Mesendoderm (in vitro differentiated cells): Measurements from ENCODE around the gene TUBAL3.

Experiments used
- DNase-seq: peaks from one replicate; pipeline ENCODE4 v3.0.0; 2013
- H2AK5ac ChIP-seq: 2 replicates; pipeline ENCODE4 v1.6.1; 2013; ENCODE audit warnings: low read length, inconsistent platforms
- H2BK120ac ChIP-seq: 2 replicates; pipeline ENCODE4 v1.6.1; 2013; ENCODE audit warnings: low read depth, mild to moderate bottlenecking, low read length, moderate library complexity, mixed read lengths
- H2BK15ac ChIP-seq: replicated peaks from 2 replicates; pipeline ENCODE4 v1.6.1; 2013; ENCODE audit warnings: low read depth, mild to moderate bottlenecking, moderate library complexity
- H2BK5ac ChIP-seq: 2 replicates; pipeline ENCODE4 v1.6.1; 2013; ENCODE audit warnings: low read length, inconsistent platforms
- H3K18ac ChIP-seq: 2 replicates; pipeline ENCODE4 v1.6.1; 2013; ENCODE audit warnings: mild to moderate bottlenecking, low read length, mixed read lengths
- H3K23ac ChIP-seq: one replicate; pipeline ENCODE4 v1.6.1; 2013; ENCODE audit warnings: low read length
- H3K27ac ChIP-seq: 2 replicates; pipeline ENCODE4 v1.5.1; 2013; ENCODE audit warnings: low read depth, mild to moderate bottlenecking, inconsistent platforms, low read length, moderate library complexity
- H3K27me3 ChIP-seq: 2 replicates; pipeline ENCODE4 v1.6.1; 2013; ENCODE audit warnings: low read length, control low read depth, mild to moderate bottlenecking, inconsistent platforms; ENCODE audit not compliant: insufficient read depth, poor library complexity
- H3K36me3 ChIP-seq: 2 replicates; pipeline ENCODE4 v1.6.1; 2013; ENCODE audit warnings: low read length, inconsistent platforms; ENCODE audit not compliant: control insufficient read depth, insufficient read depth
- H3K4ac ChIP-seq: one replicate; pipeline ENCODE4 v1.6.1; 2013; ENCODE audit warnings: low read depth, mild to moderate bottlenecking, low read length, moderate library complexity
- H3K4me1 ChIP-seq: 2 replicates; pipeline ENCODE4 v1.6.1; 2013; ENCODE audit warnings: low read depth, low read length, inconsistent platforms; ENCODE audit not compliant: control insufficient read depth
- H3K4me2 ChIP-seq: 2 replicates; pipeline ENCODE4 v1.6.1; 2013; ENCODE audit warnings: low read length
- H3K4me3 ChIP-seq: 2 replicates; pipeline ENCODE4 v1.5.1; 2013; ENCODE audit warnings: mild to moderate bottlenecking, low read length
- H3K56ac ChIP-seq: one replicate; pipeline ENCODE4 v1.6.1; 2013; ENCODE audit warnings: low read length
- H3K79me1 ChIP-seq: 2 replicates; pipeline ENCODE4 v1.6.1; 2013; ENCODE audit warnings: low read length, inconsistent platforms
- H3K79me2 ChIP-seq: 2 replicates; pipeline ENCODE4 v1.6.1; 2013; ENCODE audit warnings: mild to moderate bottlenecking, low read length; ENCODE audit not compliant: control insufficient read depth, insufficient read depth
- H3K9ac ChIP-seq: 2 replicates; pipeline ENCODE4 v1.6.1; 2013; ENCODE audit warnings: low read length, inconsistent platforms
- H4K5ac ChIP-seq: one replicate; pipeline ENCODE4 v1.6.1; 2013; ENCODE audit warnings: low read length
- H4K8ac ChIP-seq: one replicate; pipeline ENCODE4 v1.6.1; 2013; ENCODE audit warnings: low read depth, mild to moderate bottlenecking, control low read depth, low read length, moderate library complexity
- WGBS: extraction: QIAGEN DNeasy Blood & Tissue Kit; methylation state at CpG from one replicate; pipeline ENCODE4 v1.1.7; 2013; ENCODE audit warnings: low lambda C conversion rate, missing lambda C conversion rate; ENCODE audit not compliant: insufficient coverage; ENCODE audit errors: extremely low coverage; 5-methylcytosine and 5-hydroxymethylcytosine counted together

The TUBAL3 gene

DNA sequence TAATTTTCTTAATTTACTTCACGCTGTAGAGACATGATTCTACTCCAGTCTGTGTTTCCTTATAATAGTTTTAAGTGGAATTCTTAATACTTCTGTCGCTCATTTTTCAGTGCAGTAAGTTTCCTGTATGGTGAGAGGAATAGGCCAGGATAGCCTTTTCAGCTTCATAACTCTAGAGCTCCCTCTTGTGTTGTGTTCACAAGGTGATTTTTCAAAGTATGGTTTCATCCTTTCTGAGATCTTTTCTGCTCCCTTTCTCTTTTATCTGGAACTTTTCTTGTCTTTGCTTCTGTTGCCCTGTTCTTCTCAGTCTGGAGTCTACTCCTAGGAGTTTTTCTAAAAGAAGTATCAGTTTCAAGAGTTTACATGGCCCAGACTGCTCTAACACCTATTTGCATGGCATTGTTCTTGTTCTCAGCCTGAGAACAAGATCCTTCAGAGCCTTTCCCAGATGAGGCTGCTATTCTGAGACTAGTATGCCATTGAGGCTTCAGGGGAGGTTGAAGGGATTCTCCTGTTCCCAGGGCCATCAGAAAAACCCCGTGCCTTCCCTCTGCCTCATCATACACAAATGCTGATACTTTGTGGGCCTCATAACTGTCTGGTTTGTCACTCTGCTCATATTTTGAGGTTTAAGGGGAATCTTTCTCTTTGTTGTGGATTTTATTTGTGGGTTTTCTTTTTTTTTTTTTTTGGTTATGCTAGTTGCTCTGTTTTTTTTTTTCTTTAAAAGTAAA is 29.6 kb upstream of the TUBAL3 start:
- H4K5ac ChIP-seq: no peak overlapping the region
- no peak overlapping the region for H2BK15ac ChIP-seq
- H3K79me1 ChIP-seq: peaks cover 2% of the 10 kb centered on the region
- no peak overlapping the region for H2AK5ac ChIP-seq
- H2BK5ac ChIP-seq: no peak overlapping the region
- no CpG with 5 or more reads among the region's 3 CpGs for WGBS
- no peak overlapping the region for H3K4ac ChIP-seq
- H3K18ac ChIP-seq: no peak overlapping the region
- H3K36me3 ChIP-seq: no peaks in the 10 kb centered on the region
- H3K27ac ChIP-seq: no peak overlapping the region
- H2BK120ac ChIP-seq: no peak overlapping the region
- no peak overlapping the region for H4K8ac ChIP-seq
- H3K23ac ChIP-seq: no peak overlapping the region
- H3K27me3 ChIP-seq: no peaks in the 10 kb centered on the region
- H3K4me3 ChIP-seq: no peak overlapping the region
- H3K4me1 ChIP-seq: no peaks in the 10 kb centered on the region
- peak; percentile 64 for DNase-seq
- peaks cover 2% of the 10 kb centered on the region for H3K79me2 ChIP-seq
- no peak overlapping the region for H3K56ac ChIP-seq
- no peak overlapping the region for H3K9ac ChIP-seq
- H3K4me2 ChIP-seq: no peak overlapping the region

DNA sequence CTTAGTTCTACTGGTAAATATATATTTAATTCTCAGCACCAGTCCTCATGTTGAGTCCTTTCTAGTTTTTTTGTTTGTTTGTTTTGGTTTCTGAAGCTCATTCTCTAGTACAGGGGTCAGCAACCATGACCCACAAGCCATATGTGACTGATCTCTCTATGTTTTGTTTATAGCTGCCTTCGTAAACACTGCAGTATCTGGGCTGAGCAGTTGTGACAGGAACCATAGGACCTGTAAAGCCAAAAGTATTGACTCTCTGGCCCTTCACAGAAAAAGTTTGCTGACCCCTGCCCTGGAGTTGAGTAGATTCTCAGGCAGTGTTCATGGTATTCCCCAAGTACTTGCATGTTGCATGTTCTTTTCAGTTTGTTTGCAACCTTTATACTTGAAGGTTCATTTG is 28.6 kb upstream of the TUBAL3 start:
- Histone ChIP-seq H2AK5ac (no peak overlapping the region), H3K27me3 (no peaks in the 10 kb centered on the region), H3K4me3 (no peak overlapping the region), H3K23ac (no peak overlapping the region), H3K36me3 (no peaks in the 10 kb centered on the region), H2BK120ac (no peak overlapping the region), H3K27ac (no peak overlapping the region), H3K18ac (no peak overlapping the region), H3K9ac (no peak overlapping the region), H4K5ac (no peak overlapping the region), H3K4me2 (no peak overlapping the region), H3K79me2 (peaks cover 2% of the 10 kb centered on the region), H3K4me1 (no peaks in the 10 kb centered on the region), H2BK5ac (no peak overlapping the region), H3K4ac (no peak overlapping the region), H3K56ac (no peak overlapping the region), H2BK15ac (no peak overlapping the region), H3K79me1 (peaks cover 2% of the 10 kb centered on the region), H4K8ac (no peak overlapping the region)
- WGBS: no CpG with 5 or more reads among the region's 1 CpG
- DNase-seq: no peak

GRCh38 chr10:5428133-5428532 is 23.5 kb upstream of the TUBAL3 start:
- H4K5ac ChIP-seq: no peak overlapping the region
- no CpG with 5 or more reads among the region's 2 CpGs for WGBS
- no peaks in the 10 kb centered on the region for H3K36me3 ChIP-seq

GRCh38 chr10:5424751-5425150 is 20.1 kb upstream of the TUBAL3 start:
- Histone ChIP-seq H2BK120ac (no peak overlapping the region), H3K9ac (no peak overlapping the region), H3K4ac (no peak overlapping the region), H3K27ac (no peak overlapping the region), H2AK5ac (no peak overlapping the region), H3K36me3 (no peaks in the 10 kb centered on the region), H2BK5ac (no peak overlapping the region), H4K5ac (no peak overlapping the region), H4K8ac (no peak overlapping the region), H2BK15ac (no peak overlapping the region), H3K79me1 (peaks cover 1% of the 10 kb centered on the region), H3K23ac (no peak overlapping the region), H3K4me2 (no peak overlapping the region), H3K56ac (no peak overlapping the region), H3K4me1 (no peaks in the 10 kb centered on the region), H3K79me2 (peaks cover 16% of the 10 kb centered on the region), H3K27me3 (no peaks in the 10 kb centered on the region), H3K18ac (no peak overlapping the region), H3K4me3 (no peak overlapping the region)
- no peak for DNase-seq
- WGBS: no CpG with 5 or more reads among the region's 4 CpGs

More at GRCh38 chr10:5428133-5428532, 23.5 kb upstream of the TUBAL3 start:
- no peak overlapping the region for H3K27ac ChIP-seq
- H2BK15ac ChIP-seq: no peak overlapping the region
- no peak overlapping the region for H3K4me3 ChIP-seq
- H3K79me1 ChIP-seq: peaks cover 1% of the 10 kb centered on the region
- H3K18ac ChIP-seq: no peak overlapping the region
- no peaks in the 10 kb centered on the region for H3K4me1 ChIP-seq
- no peak overlapping the region for H2AK5ac ChIP-seq
- no peak overlapping the region for H3K9ac ChIP-seq
- H3K4ac ChIP-seq: no peak overlapping the region
- no peak overlapping the region for H4K8ac ChIP-seq
- peaks cover 5% of the 10 kb centered on the region for H3K79me2 ChIP-seq
- H3K23ac ChIP-seq: no peak overlapping the region
- DNase-seq: no peak
- H3K56ac ChIP-seq: no peak overlapping the region
- H3K4me2 ChIP-seq: no peak overlapping the region
- no peak overlapping the region for H2BK120ac ChIP-seq
- no peaks in the 10 kb centered on the region for H3K27me3 ChIP-seq
- no peak overlapping the region for H2BK5ac ChIP-seq

DNA sequence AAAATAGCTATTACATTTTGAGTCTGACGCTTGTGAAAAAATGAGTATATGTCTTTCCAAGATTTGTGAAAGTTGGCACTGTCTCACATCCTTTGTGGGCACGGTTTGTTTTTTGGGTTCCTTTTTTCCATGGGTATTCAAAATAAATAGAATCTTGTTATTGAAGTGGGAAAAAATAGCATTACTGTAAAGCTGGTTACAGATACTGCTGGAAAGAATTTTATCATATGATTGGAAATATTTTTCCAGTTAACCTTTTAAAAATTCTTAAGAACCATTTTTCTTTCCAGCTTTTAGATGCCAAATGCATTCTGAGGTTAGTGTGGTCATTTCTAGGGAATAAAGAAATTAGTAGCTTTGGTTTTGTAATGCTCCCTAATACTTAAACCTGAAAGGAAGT is 19.1 kb upstream of the TUBAL3 start:
- H3K79me2 ChIP-seq: peaks cover 21% of the 10 kb centered on the region
- DNase-seq: no peak
- no peak overlapping the region for H3K4me3 ChIP-seq
- H3K4me1 ChIP-seq: no peaks in the 10 kb centered on the region
- H4K8ac ChIP-seq: no peak overlapping the region
- no peak overlapping the region for H3K18ac ChIP-seq
- no peak overlapping the region for H3K56ac ChIP-seq
- WGBS: no CpG with 5 or more reads among the region's 2 CpGs
- H3K36me3 ChIP-seq: no peaks in the 10 kb centered on the region
- no peak overlapping the region for H3K9ac ChIP-seq
- H2BK15ac ChIP-seq: no peak overlapping the region
- H3K79me1 ChIP-seq: peaks cover 1% of the 10 kb centered on the region
- no peak overlapping the region for H3K4me2 ChIP-seq
- no peak overlapping the region for H3K27ac ChIP-seq
- no peak overlapping the region for H3K23ac ChIP-seq
- no peak overlapping the region for H2BK120ac ChIP-seq
- no peaks in the 10 kb centered on the region for H3K27me3 ChIP-seq
- H4K5ac ChIP-seq: no peak overlapping the region
- no peak overlapping the region for H2BK5ac ChIP-seq
- H3K4ac ChIP-seq: no peak overlapping the region
- no peak overlapping the region for H2AK5ac ChIP-seq
